HG03521 (cell line): ENCODE data around the gene ARNT2.
"Not testable (repeated sequence)": the region's sequence is repeated elsewhere in the genome, so short reads cannot be mapped to it uniquely, and the experiment has no call there.

Experiments
- ATAC-seq: cut with Tn5 transposase; IDR thresholded peaks from one replicate; pipeline ENCODE4 v1.9.1; 2021; ENCODE audit warnings: mild to moderate bottlenecking, moderate library complexity; ENCODE audit not compliant: unreplicated experiment

ARNT2 gene

DNA sequence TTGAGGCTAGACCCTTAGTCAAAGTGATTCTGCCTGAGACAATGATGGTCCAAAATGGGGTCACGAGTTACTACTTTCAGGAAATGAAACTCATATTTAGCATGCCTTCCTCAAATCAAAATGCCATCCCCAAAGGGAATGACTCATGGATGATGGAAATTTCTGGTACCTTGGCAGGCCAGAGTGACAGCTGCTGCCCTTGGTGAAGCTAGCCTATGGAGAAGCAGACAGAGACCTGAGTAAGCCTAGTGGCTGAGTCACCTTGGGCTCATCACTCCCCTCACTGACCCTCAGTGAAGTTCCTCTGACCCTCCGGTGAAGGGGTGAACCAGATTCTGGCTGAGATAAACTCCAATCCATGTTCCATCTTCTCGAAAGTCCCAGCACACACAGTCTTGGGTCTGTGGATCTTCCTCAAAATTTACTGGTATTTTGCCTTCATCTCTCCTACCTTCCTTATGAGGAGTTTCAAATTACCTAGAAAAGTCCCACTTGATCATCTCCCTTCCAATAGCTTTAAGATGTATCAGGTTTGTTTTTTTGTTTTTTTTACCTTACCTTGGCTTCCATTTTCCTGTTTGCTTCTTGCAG is 236.4 kb downstream of the ARNT2 start:
- ATAC-seq = no peak

DNA sequence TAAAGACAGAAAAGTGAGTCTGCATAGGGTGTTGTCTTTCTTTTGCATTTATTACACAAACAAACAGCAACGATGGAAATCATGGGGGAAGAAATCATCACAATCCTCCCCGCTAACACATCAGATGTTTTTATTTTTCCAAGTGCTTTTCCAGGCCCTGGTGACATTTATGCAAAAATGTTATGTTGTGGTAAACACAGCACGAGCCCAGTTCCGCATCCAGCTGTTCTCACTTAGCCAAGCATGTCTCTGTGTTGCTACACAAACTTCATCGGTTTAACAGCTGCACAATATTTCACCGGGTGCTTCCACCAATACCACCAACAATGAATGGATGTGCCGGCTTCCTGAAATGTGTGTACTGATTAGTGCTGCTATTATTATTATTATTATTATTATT is 237.2 kb downstream of the ARNT2 start:
- ATAC-seq = no peak

DNA sequence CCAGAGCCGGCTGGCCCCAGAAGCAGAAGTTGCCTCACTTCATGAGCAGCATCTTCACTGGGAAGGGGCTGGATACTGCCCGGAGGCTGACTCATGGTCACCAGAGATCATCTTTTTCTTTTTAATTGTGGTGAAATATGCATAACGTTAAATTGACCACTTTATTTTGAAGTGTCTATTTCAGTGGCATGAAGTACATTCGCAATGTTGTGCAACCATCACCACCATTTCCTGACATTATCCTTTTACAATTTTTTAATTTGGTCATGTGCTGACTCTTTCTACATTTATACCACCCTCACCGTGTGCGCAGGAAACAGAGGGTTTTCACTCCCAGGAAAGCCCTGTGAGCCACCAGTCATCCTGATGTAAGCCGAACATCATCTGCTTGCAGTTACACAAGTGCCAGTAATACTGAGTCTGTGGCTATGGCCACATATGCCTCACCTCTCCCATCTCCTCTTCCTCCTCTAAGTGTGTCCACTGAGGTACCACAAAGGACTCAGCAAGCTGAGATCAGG is 239.3 kb downstream of the ARNT2 start:
- ATAC-seq = no peak

DNA sequence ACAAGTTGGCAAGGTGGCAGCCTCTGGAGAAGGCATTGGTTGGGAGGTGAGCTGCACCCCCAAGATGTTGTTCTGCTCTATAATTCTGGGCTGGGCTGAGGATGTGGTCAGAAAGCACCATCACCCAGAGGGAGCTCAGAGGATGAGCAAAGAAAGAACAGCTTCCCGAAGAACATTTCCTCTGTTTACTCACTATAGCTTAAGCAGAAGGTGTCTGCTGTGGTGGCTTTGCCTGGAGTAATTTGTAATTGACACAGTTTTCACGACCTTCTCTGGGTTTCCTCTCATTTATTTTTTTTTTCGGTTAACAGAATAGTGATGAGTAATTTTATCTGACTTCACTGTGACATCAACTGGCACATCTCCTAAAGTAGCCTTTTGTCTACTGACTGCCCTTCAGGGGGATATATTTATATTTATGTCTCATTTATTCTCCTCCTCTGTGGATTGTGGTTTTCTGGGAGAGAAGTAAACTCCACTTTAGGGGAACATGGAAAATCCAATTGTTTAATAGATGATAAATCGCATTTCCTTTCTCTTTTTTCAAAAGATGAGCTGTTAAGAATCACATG is 241.4 kb downstream of the ARNT2 start:
- ATAC-seq = no peak

DNA sequence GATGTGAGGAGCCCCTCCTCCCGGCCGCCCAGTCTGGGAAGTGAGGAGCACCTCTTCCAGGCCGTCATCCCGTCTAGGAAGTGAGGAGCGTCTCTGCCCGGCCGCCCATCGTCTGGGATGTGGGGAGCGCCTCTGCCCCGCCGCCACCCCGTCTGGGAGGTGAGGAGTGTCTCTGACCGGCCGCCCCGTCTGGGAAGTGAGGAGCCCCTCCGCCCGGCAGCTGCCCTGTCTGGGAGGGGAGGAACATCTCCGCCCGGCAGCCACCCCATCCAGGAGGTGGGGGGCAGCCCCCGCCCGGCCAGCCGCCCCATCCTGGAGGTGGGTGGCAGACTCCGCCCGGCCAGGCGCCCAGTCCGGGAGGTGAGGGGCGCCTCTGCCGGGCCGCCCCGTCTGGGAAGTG is 243.2 kb downstream of the ARNT2 start:
- ATAC-seq = not testable (repeated sequence)
